ENCODE measurements around the gene SCN1B. TPM values are rescaled to one million over a fixed set of nuclear protein-coding genes. Genes with fewer than 3 reads are reported as not detected.
"Not testable (repeated sequence)": the region's sequence is repeated elsewhere in the genome, so short reads cannot be mapped to it uniquely, and the experiment has no call there.

SCN1B gene
- total and polyA plus RNA-seq, 8 donors, result 1.3 to 36.6 (median 3.7) TPM; not detected in 1

DNA sequence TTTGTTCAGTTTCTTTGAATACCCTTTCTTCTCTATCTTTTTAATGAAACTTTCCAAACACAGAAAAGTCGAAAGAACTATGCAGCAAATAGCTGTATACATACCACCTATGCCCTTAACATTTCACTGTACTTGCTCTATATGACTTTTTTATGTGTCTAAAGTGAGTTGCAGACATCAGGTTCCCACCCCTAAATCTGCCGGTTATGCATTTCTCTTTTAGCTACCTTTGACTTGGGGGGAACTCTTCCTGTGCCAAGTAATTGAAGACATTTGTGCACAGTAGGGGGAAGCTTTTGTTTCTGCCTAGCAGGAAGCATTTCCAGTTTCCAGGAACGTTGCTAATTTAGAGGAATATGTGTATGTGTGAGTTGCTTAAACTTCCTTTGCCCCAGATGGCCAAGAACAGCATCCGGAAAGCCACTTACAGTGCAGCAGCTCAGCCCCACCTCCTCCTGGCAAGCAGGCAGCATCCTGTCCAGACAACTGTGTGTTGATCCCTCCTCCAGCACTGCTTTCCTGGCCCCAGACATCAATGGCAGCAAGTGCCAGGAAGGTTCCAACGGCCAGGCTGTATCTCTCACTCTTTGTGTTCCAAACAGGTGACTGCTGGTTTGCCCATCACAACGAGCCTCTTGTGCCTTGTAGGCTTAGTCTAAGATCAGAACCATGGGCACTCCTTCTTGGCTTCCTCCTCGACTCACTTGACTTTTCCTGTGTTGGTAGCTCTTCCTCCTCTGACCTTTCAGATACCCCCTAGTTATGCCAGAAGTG is 44.8 kb upstream of the SCN1B start:
- peak; percentile 57 to 79 for DNase-seq
- no peak overlapping the region for H3K4me3 ChIP-seq
- TF ChIP-seq POLR2AphosphoS5 (IDR thresholded peaks at IDR 0.05) (peak in 2 of 3 donors; percentile 12 to 44), POLR2A (IDR thresholded peaks at IDR 0.05) (no peak), EP300 (IDR thresholded peaks at IDR 0.05) (peak; percentile 47)
- 10 to 19% (median 17%) methylated on average over 7 of the region's 7 CpGs for WGBS, 5 donors
- H3K9me3 ChIP-seq, result no peaks in the 10 kb centered on the region
- intact Hi-C loops (cut with DNase I; ENCODE audit: low total_unique reads), result no loop called here
- H3K36me3 ChIP-seq, result no peaks in the 10 kb centered on the region
- H3K4me1 ChIP-seq, result peaks cover 0 to 12% (median 11%) of the 10 kb centered on the region in 4 donors
- peak overlapping the region in 3 of 5 donors; percentile 19 to 61 (median 34) for H3K27ac ChIP-seq
- no peaks in the 10 kb centered on the region for H3K27me3 ChIP-seq

- DNase-seq, result no peak
- no peak overlapping the region for H3K4me3 ChIP-seq
- no peak for TF ChIP-seq EP300 (IDR thresholded peaks at IDR 0.05)
- intact Hi-C loops (cut with DNase I; ENCODE audit: low total_unique reads), result no loop called here
- no peaks in the 10 kb centered on the region for H3K27me3 ChIP-seq
- no peak overlapping the region for H3K27ac ChIP-seq
- no peaks in the 10 kb centered on the region for H3K36me3 ChIP-seq
- H3K4me1 ChIP-seq, result peaks cover 0 to 12% (median 11%) of the 10 kb centered on the region in 4 donors
- WGBS, 5 donors, result 94 to 100% (median 96%) methylated on average over 1 of the region's 1 CpG
- H3K9me3 ChIP-seq, result no peaks in the 10 kb centered on the region
Observed at GRCh38 chr19:34988119-34988518, 42.2 kb upstream of the SCN1B start.

- H3K27me3 ChIP-seq, result no peaks in the 10 kb centered on the region
- 80 to 86% (median 83%) methylated on average over 6 of the region's 6 CpGs for WGBS, 5 donors
- intact Hi-C loops (cut with DNase I; ENCODE audit: low total_unique reads), result no loop called here
- H3K36me3 ChIP-seq, result no peaks in the 10 kb centered on the region
- H3K4me3 ChIP-seq, result no peak overlapping the region
- H3K27ac ChIP-seq, result no peak overlapping the region
- no peak for DNase-seq
- peaks cover 1 to 16% (median 15%) of the 10 kb centered on the region in 4 donors for H3K4me1 ChIP-seq
- no peaks in the 10 kb centered on the region for H3K9me3 ChIP-seq
- TF ChIP-seq POLR2A (IDR thresholded peaks at IDR 0.05), result no peak
- TF ChIP-seq EP300 (IDR thresholded peaks at IDR 0.05), result no peak
- TF ChIP-seq, protein P1, sequence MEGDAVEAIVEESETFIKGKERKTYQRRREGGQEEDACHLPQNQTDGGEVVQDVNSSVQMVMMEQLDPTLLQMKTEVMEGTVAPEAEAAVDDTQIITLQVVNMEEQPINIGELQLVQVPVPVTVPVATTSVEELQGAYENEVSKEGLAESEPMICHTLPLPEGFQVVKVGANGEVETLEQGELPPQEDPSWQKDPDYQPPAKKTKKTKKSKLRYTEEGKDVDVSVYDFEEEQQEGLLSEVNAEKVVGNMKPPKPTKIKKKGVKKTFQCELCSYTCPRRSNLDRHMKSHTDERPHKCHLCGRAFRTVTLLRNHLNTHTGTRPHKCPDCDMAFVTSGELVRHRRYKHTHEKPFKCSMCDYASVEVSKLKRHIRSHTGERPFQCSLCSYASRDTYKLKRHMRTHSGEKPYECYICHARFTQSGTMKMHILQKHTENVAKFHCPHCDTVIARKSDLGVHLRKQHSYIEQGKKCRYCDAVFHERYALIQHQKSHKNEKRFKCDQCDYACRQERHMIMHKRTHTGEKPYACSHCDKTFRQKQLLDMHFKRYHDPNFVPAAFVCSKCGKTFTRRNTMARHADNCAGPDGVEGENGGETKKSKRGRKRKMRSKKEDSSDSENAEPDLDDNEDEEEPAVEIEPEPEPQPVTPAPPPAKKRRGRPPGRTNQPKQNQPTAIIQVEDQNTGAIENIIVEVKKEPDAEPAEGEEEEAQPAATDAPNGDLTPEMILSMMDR (IDR thresholded peaks at IDR 0.05), result no peak
- TF ChIP-seq POLR2AphosphoS5 (IDR thresholded peaks at IDR 0.05), result no peak
Observed at GRCh38 chr19:34989298-34989697, 41.0 kb upstream of the SCN1B start.

DNA sequence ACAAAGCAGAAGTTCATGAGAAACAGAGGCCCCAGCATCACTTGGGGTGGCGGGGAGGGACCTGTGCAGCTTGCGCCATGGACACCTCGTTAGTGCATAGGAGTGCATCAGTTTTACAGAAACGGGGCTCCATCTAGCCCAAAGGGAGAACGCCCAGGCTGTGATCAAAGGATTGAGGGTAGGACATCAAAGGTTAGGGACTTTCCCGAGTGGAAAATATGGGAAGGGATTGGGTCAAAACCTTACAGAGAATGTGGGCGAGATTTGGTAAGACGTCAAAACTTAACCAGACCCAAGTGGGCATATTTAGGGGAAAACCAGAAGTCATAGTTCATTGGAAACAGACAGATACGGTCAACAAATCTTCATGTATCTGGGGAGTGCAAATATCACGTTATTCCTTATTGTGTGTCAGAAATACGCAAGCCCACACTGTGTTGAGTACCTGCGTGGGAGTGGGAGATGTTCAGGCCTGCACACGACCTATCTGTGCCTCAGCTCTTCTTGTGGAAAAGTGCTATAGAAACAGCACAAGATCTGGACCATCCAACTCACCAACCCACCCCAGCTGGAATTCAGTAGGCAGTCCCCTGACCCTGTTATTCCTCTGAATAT is 39.6 kb upstream of the SCN1B start:
- no peaks in the 10 kb centered on the region for H3K9me3 ChIP-seq
- H3K4me3 ChIP-seq, result no peak overlapping the region
- no peak for DNase-seq
- 76 to 86% (median 84%) methylated on average over 13 of the region's 13 CpGs for WGBS, 5 donors
- TF ChIP-seq POLR2A (IDR thresholded peaks at IDR 0.05), result no peak
- TF ChIP-seq, protein P1 (IDR thresholded peaks at IDR 0.05), result no peak
- no peak for TF ChIP-seq POLR2AphosphoS5 (IDR thresholded peaks at IDR 0.05)
- no peak for TF ChIP-seq EP300 (IDR thresholded peaks at IDR 0.05)
- no peaks in the 10 kb centered on the region for H3K27me3 ChIP-seq
- peaks cover 15 to 21% (median 19%) of the 10 kb centered on the region in 4 donors for H3K4me1 ChIP-seq
- no peaks in the 10 kb centered on the region for H3K36me3 ChIP-seq
- H3K27ac ChIP-seq, result no peak overlapping the region
- intact Hi-C loops (cut with DNase I; ENCODE audit: low total_unique reads), result no loop called here

DNA sequence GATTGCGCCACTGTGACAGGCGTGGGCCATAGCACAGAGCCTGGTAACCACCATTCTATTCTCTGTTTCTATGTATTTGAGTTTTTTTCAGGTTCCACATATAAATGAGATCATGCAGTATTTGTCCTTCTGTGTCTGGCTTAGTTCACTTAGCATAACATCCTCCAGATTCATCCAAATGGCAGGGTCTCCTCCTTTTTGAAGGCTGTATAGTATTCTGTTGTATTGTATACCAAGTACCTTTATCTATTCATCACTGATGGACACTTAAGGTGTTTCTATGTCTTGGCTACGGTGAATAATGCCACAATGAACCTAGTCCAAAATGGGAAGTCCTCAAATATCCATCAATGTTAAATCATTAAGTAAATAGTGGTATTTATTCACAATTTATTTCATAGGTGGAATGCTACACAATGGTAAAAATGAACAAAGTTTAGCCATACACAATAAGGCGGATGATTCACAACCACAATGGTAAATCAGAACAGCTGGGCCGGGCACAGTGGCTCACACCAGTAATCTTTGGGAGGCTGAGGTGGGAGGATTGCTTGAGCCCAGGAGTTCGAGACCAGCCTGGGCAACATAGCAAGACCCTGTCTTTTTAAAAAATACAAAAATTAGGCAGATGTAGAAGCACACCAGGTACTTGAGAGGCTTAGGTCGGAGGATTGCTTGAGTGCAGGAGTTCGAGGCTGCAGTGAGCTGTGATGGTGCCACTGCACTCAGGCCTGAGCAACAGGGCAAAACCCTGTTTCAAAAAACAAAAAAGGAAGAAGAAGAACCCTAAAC is 38.5 kb upstream of the SCN1B start:
- no peak for DNase-seq
- Histone ChIP-seq H3K4me1 (peaks cover 21 to 29% (median 28%) of the 10 kb centered on the region in 4 donors), H3K36me3 (no peaks in the 10 kb centered on the region), H3K9me3 (no peaks in the 10 kb centered on the region), H3K27ac (no peak overlapping the region), H3K27me3 (no peaks in the 10 kb centered on the region), H3K4me3 (no peak overlapping the region)
- 86 to 95% (median 89%) methylated on average over 8 of the region's 8 CpGs for WGBS, 5 donors
- TF ChIP-seq, protein P1 (IDR thresholded peaks at IDR 0.05), result no peak
- TF ChIP-seq POLR2AphosphoS5 (IDR thresholded peaks at IDR 0.05) (no peak), EP300 (IDR thresholded peaks at IDR 0.05) (no peak), POLR2A (IDR thresholded peaks at IDR 0.05) (no peak)
- intact Hi-C loops (cut with DNase I; ENCODE audit: low total_unique reads), result no loop called here

DNA sequence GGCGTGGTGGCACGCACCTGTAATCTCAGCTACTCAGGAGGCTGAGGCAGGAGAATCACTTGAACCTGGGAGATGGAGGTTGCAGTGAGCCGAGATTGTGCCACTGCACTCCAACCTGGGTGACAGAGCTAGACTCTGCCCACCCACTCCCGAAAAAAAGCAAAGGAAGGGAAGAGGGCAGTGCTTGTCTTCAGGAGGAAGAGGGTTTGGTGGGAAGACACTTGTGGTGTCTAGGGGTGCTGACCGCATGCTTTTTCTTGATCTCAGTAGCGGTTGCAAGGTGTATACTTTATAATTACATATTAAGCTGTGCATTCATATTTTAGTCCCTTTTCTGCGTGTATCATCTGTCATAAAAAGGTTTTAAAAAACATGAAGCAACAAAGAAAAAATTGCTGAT is 37.7 kb upstream of the SCN1B start:
- DNase-seq; intact Hi-C loops (cut with DNase I; ENCODE audit: low total_unique reads): not testable (repeated sequence)
- WGBS, 5 donors, result 85 to 91% (median 86%) methylated on average over 7 of the region's 7 CpGs

More for the DNA sequence above, 37.7 kb upstream of the SCN1B start:
- H3K9me3 ChIP-seq, H3K36me3 ChIP-seq, H3K27ac ChIP-seq, H3K4me3 ChIP-seq, H3K27me3 ChIP-seq: not testable (repeated sequence)
- peaks cover 21 to 36% (median 32%) of the 10 kb centered on the region in 4 donors for H3K4me1 ChIP-seq
